ENCODE data around the gene HLA-G. TPM values are rescaled to one million over a fixed set of nuclear protein-coding genes. Genes with fewer than 3 reads are reported as not detected.

HLA-G gene
- total RNA-seq = under 1 TPM; 0.14 to 0.15 TPM

GRCh38 chr6:29827579-29828470 is at the start of gene HLA-G:
Gene HLA-G, plus strand, starts transcription at chr6:29827825. Its CDS starts 20 bp downstream, at chr6:29827845.

Other genes starting within 250 kb of the HLA-G start
- gene OR2H2, start 242.7 kb upstream of the HLA-G start, total RNA-seq = not detected
- gene GABBR1, start 194.6 kb upstream of the HLA-G start, total RNA-seq = 10 to 100 TPM; 29.8 to 39.4 TPM
- not detected for gene MOG, start 170.7 kb upstream of the HLA-G start, total RNA-seq
- not detected for gene ZFP57, start 146.7 kb upstream of the HLA-G start, total RNA-seq
- 100 to 1,000 TPM; 312 to 332 TPM for gene HLA-F, start 104.4 kb upstream of the HLA-G start, total RNA-seq
- gene HLA-A, start 114.7 kb downstream of the HLA-G start, total RNA-seq = 1,000 to 10,000 TPM; 1,753 to 1,764 TPM
- gene POLR1H, start 233.4 kb downstream of the HLA-G start, total RNA-seq = 10 to 100 TPM; 65.9 to 67.7 TPM
- 10 to 100 TPM; 51.9 to 52.8 TPM for gene PPP1R11, start 239.4 kb downstream of the HLA-G start, total RNA-seq
- gene RNF39, start 247.9 kb downstream of the HLA-G start, total RNA-seq = not detected

Data from activated naive CD4-positive, alpha-beta T cell treated with anti-CD3 and anti-CD28 coated beads, Interleukin-2, amount 10 ng/mL, durations not matched to agents 5 hours and 36 hours (primary cell).